Measurements from ENCODE around the gene UBAC2. TPM values are rescaled to one million over a fixed set of nuclear protein-coding genes. Genes with fewer than 3 reads are reported as not detected.

The UBAC2 gene
- total RNA-seq, 1 donor from 2014 or later = 87.7 TPM

DNA sequence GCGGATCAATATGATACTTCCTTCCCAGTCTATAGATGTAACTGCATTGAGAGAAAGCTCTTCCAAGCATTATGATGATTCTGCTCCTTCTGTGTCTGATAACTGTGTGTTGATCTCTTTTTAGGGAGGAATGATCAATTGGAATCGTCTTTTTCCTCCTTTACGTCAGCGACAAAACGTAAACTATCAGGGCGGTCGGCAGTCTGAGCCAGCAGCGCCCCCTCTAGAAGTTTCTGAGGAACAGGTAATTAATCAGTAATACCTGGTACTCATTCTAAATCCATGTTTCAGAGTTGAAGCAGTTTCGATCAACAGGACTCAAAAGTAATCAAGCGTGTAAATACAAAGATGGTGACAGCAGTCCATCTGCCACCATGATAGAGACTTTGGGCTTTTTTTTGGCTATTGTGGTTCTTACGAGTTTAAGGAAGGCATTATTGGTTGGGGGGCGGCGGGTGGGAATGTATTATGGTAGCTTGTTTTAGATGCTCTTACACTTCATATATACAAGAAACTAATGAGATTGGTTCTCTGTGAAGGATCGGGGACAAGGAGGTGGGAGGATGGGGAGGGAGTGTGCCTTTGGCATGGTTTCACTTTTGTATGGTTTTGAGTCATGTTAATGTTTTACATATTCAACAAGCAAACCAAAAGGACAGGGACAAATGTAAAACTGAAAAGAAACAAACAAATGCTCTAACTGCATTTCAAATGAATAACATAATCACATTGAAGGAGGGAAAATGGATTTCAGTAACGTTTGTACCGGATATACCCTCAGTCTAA is 167.2 kb downstream of the UBAC2 start:
- no peaks in the 10 kb centered on the region for H3K27me3 Mint-ChIP-seq (ENCODE audit: insufficient read depth, low read depth)
- H3K27me3 ChIP-seq = no peaks in the 10 kb centered on the region
- H2AFZ ChIP-seq (replicated peaks) = no peak overlapping the region
- peaks cover 3% of the 10 kb centered on the region for H4K20me1 ChIP-seq (ENCODE audit: low read depth)
- H3K9me3 ChIP-seq (ENCODE audit: low read depth) = no peaks in the 10 kb centered on the region
- no peak overlapping the region for H3K4me2 ChIP-seq
- DNase-seq (ENCODE audit: low spot score) = no peak
- H3K9me3 Mint-ChIP-seq = no peaks in the 10 kb centered on the region
- H3K36me3 ChIP-seq = peaks cover 2% of the 10 kb centered on the region
- H3K4me3 Mint-ChIP-seq = no peak overlapping the region
- no peak overlapping the region for H3K27ac Mint-ChIP-seq
- H3K79me2 ChIP-seq (ENCODE audit: low read depth) = no peaks in the 10 kb centered on the region
- no peaks in the 10 kb centered on the region for H3F3A ChIP-seq (ENCODE audit: low read depth)
- H3K27ac ChIP-seq = no peak overlapping the region
- H3K4me1 ChIP-seq = no peaks in the 10 kb centered on the region
- H3K4me3 ChIP-seq = no peak overlapping the region
- peaks cover 23% of the 10 kb centered on the region for H3K36me3 Mint-ChIP-seq
- H3K4me1 Mint-ChIP-seq = no peaks in the 10 kb centered on the region
- H3K9ac ChIP-seq = no peak overlapping the region
- TF ChIP-seq, protein P1, sequence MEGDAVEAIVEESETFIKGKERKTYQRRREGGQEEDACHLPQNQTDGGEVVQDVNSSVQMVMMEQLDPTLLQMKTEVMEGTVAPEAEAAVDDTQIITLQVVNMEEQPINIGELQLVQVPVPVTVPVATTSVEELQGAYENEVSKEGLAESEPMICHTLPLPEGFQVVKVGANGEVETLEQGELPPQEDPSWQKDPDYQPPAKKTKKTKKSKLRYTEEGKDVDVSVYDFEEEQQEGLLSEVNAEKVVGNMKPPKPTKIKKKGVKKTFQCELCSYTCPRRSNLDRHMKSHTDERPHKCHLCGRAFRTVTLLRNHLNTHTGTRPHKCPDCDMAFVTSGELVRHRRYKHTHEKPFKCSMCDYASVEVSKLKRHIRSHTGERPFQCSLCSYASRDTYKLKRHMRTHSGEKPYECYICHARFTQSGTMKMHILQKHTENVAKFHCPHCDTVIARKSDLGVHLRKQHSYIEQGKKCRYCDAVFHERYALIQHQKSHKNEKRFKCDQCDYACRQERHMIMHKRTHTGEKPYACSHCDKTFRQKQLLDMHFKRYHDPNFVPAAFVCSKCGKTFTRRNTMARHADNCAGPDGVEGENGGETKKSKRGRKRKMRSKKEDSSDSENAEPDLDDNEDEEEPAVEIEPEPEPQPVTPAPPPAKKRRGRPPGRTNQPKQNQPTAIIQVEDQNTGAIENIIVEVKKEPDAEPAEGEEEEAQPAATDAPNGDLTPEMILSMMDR (IDR thresholded peaks at IDR 0.05) = peak; percentile 41
- TF ChIP-seq EZH2phosphoT487 (IDR thresholded peaks at IDR 0.05) (no peak), EZH2 (IDR thresholded peaks at IDR 0.05) (no peak)

DNA sequence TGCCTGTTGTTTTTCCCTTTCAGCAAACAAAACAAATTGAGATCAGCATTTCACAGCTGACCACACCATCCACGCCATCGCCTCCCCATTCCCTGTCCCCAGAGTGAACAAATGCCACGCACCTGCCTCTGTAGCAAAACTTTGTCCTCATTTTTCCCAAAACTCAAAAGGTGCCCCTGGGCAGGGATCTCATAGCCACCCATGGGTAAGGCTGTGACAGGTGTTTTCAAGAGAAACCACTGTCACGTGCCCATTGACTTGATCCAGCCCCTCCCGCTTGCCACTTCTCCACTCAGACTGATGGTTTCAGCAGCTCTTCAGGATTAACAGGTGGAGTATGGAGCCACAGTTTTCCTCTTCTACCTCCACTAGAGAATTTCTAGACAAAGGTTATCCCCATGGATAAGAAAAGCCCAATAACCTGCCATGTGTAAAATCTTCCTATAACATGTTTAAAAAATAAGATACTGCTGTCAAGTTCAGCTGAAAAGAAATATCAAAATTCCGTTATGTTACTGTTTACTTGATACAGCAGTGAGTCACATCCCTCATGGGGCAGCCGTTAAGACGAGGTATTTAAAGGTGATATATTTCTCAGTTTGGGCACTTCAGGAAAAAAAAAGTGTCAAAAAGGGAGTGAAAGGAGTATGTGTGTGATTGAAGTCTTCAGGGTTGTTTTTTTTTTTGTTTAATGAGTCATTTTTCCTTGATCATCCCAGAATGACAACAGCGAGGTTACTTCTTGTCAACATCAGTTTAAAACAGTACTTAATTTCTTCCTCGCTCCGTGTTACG is 170.0 kb downstream of the UBAC2 start:
- Histone ChIP-seq H3K4me3 (no peak overlapping the region), H3K27me3 (no peaks in the 10 kb centered on the region), H3K27ac (no peak overlapping the region), H3K4me1 (no peaks in the 10 kb centered on the region), H2AFZ (replicated peaks) (no peak overlapping the region), H3F3A (ENCODE audit: low read depth) (no peaks in the 10 kb centered on the region), H3K36me3 (no peaks in the 10 kb centered on the region), H4K20me1 (ENCODE audit: low read depth) (no peaks in the 10 kb centered on the region), H3K4me2 (no peak overlapping the region), H3K9me3 (ENCODE audit: low read depth) (no peaks in the 10 kb centered on the region), H3K9ac (no peak overlapping the region), H3K79me2 (ENCODE audit: low read depth) (no peaks in the 10 kb centered on the region)
- Mint-ChIP-seq H3K27me3 (ENCODE audit: insufficient read depth, low read depth) (no peaks in the 10 kb centered on the region), H3K27ac (no peak overlapping the region), H3K36me3 (peaks cover 26% of the 10 kb centered on the region), H3K4me3 (no peak overlapping the region), H3K9me3 (no peaks in the 10 kb centered on the region), H3K4me1 (no peaks in the 10 kb centered on the region)
- TF ChIP-seq EZH2phosphoT487 (IDR thresholded peaks at IDR 0.05) (no peak), EZH2 (IDR thresholded peaks at IDR 0.05) (no peak)
- TF ChIP-seq, protein P1 (IDR thresholded peaks at IDR 0.05) = no peak
- DNase-seq (ENCODE audit: low spot score) = no peak

DNA sequence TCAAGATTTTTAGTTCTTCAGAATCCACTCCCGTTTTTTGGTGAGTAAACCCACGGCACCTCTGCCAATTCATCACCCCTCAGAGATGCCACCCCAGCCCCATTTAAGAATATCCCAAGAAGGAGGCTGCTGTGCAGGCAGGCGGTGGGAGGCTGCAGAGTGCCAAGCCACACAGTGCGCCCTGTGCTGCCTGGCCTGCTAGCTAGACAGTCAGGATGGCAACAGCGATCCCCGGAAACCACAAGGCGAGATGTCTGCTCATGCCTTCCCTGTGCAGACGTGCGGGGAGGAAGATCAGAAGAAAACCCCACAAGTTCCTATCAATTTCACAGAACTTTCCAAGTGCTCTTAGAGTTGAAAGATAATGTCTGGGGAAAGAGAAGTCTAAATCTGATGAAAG is 171.3 kb downstream of the UBAC2 start:
- H3K27me3 ChIP-seq = no peaks in the 10 kb centered on the region
- peaks cover 31% of the 10 kb centered on the region for H3K36me3 Mint-ChIP-seq
- H3K9ac ChIP-seq = no peak overlapping the region
- no peak overlapping the region for H3K27ac ChIP-seq
- H3K4me2 ChIP-seq = no peak overlapping the region
- no peaks in the 10 kb centered on the region for H3K4me1 ChIP-seq
- no peak overlapping the region for H2AFZ ChIP-seq (replicated peaks)
- no peaks in the 10 kb centered on the region for H3K27me3 Mint-ChIP-seq (ENCODE audit: insufficient read depth, low read depth)
- H3K4me3 ChIP-seq = no peak overlapping the region
- H3K4me1 Mint-ChIP-seq = no peaks in the 10 kb centered on the region
- H3K36me3 ChIP-seq = no peaks in the 10 kb centered on the region
- DNase-seq (ENCODE audit: low spot score) = no peak
- no peaks in the 10 kb centered on the region for H3K9me3 ChIP-seq (ENCODE audit: low read depth)
- no peak overlapping the region for H3K4me3 Mint-ChIP-seq
- H4K20me1 ChIP-seq (ENCODE audit: low read depth) = no peaks in the 10 kb centered on the region
- no peaks in the 10 kb centered on the region for H3K9me3 Mint-ChIP-seq
- H3K27ac Mint-ChIP-seq = no peak overlapping the region
- H3F3A ChIP-seq (ENCODE audit: low read depth) = no peaks in the 10 kb centered on the region
- H3K79me2 ChIP-seq (ENCODE audit: low read depth) = no peaks in the 10 kb centered on the region
- TF ChIP-seq, protein P1 (IDR thresholded peaks at IDR 0.05) = no peak
- no peak for TF ChIP-seq EZH2 (IDR thresholded peaks at IDR 0.05)
- no peak for TF ChIP-seq EZH2phosphoT487 (IDR thresholded peaks at IDR 0.05)

Measured in neural progenitor cell (in vitro differentiated cells).